WTC11 (cell line): Measurements from ENCODE around the gene GUCY1B1. TPM values are rescaled to one million over a fixed set of nuclear protein-coding genes. Genes with fewer than 3 reads are reported as not detected.

Source experiments
- ATAC-seq: fragments of 200-7000 bp; cut with Tn5 transposase; 2 replicates; pipeline ENCODE4 v1.10.0; 2021; ENCODE audit warnings: mild to moderate bottlenecking, moderate library complexity
- CTCF ChIA-PET: fragments of 300-600 bp; sonication (Branson Sonifier 250); formaldehyde crosslinking; loops from one replicate; lab custom pipeline; 2021; ENCODE audit warnings: antibody characterized with exemption; lab: Charles Lee
- POLR2A ChIA-PET: fragments of 350-600 bp; sonication (Branson Sonifier 250); formaldehyde crosslinking; loops from one replicate; lab custom pipeline; 2021; ENCODE audit warnings: antibody characterized with exemption; lab: Charles Lee
- DNase-seq: peaks from one replicate; pipeline ENCODE4 v3.0.0; 2021; ENCODE audit warnings: low spot score
- H3K27ac Mint-ChIP-seq: 2 replicates; pipeline ENCODE4 v1.8.0; 2021; ENCODE audit warnings: mixed read lengths
- H3K27me3 Mint-ChIP-seq: 2 replicates; pipeline ENCODE4 v1.8.0; 2021; ENCODE audit warnings: low read depth, mild to moderate bottlenecking, moderate library complexity, mixed read lengths
- H3K36me3 Mint-ChIP-seq: 2 replicates; pipeline ENCODE4 v1.8.0; 2021; ENCODE audit warnings: mixed read lengths
- H3K4me1 Mint-ChIP-seq: 2 replicates; pipeline ENCODE4 v1.8.0; 2022; ENCODE audit warnings: mixed read lengths
- H3K4me3 Mint-ChIP-seq: 2 replicates; pipeline ENCODE4 v1.8.0; 2021; ENCODE audit warnings: mild to moderate bottlenecking, moderate library complexity, mixed read lengths
- H3K9me3 Mint-ChIP-seq: 2 replicates; pipeline ENCODE4 v1.8.0; 2021; ENCODE audit warnings: mixed read lengths
- ATF2 ChIP-seq: sonication (generic); formaldehyde crosslinking; IDR thresholded peaks from 2 replicates; pipeline ENCODE4 v1.8.1; 2022; ENCODE audit warnings: low read depth, missing genetic modification reagents, borderline replicate concordance
- ELF4 ChIP-seq: sonication (generic); formaldehyde crosslinking; IDR thresholded peaks from 2 replicates; pipeline ENCODE4 v1.8.1; 2022; ENCODE audit warnings: low read depth, mild to moderate bottlenecking, moderate library complexity, missing genetic modification reagents
- ERG ChIP-seq: fragments of 250-450 bp; sonication (Bioruptor Pico); IDR thresholded peaks from 2 replicates; pipeline ENCODE4 v1.8.0; 2021; ENCODE audit warnings: mild to moderate bottlenecking
- ESRRA ChIP-seq: sonication (generic); formaldehyde crosslinking; IDR thresholded peaks from 2 replicates; pipeline ENCODE4 v1.8.1; 2022; ENCODE audit warnings: mild to moderate bottlenecking, missing genetic modification reagents, borderline replicate concordance
- ETV6 ChIP-seq: sonication (generic); formaldehyde crosslinking; IDR thresholded peaks from 2 replicates; pipeline ENCODE4 v1.8.1; 2022; ENCODE audit warnings: mild to moderate bottlenecking, missing genetic modification reagents
- FOXJ3 ChIP-seq: sonication (generic); formaldehyde crosslinking; IDR thresholded peaks from 2 replicates; pipeline ENCODE4 v1.9.0; 2021; ENCODE audit warnings: missing genetic modification reagents, mild to moderate bottlenecking, borderline replicate concordance
- IRF2 ChIP-seq: sonication (generic); formaldehyde crosslinking; IDR thresholded peaks from 2 replicates; pipeline ENCODE4 v1.8.0; 2022; ENCODE audit warnings: low read depth, missing genetic modification reagents, borderline replicate concordance
- JAZF1 ChIP-seq: fragments of 250-450 bp; sonication (Bioruptor Pico); IDR thresholded peaks from 2 replicates; pipeline ENCODE4 v1.9.0; 2021; ENCODE audit warnings: moderate library complexity, mild to moderate bottlenecking, inconsistent platforms
- JUN ChIP-seq: sonication (generic); formaldehyde crosslinking; IDR thresholded peaks from 2 replicates; pipeline ENCODE4 v1.8.0; 2023; ENCODE audit warnings: mild to moderate bottlenecking, missing genetic modification reagents
- NFATC4 ChIP-seq: fragments of 250-450 bp; sonication (Bioruptor Pico); IDR thresholded peaks from 2 replicates; pipeline ENCODE4 v1.9.0; 2021; ENCODE audit warnings: mild to moderate bottlenecking
- NFYB ChIP-seq: sonication (generic); formaldehyde crosslinking; conservative IDR thresholded peaks from 2 replicates; pipeline ENCODE4 v1.8.0; 2022; ENCODE audit warnings: low read depth, missing genetic modification reagents
- OVOL2 ChIP-seq: fragments of 250-450 bp; sonication (Bioruptor Pico); IDR thresholded peaks from 2 replicates; pipeline ENCODE4 v1.9.0; 2021; ENCODE audit warnings: mild to moderate bottlenecking, borderline replicate concordance
- PRDM15 ChIP-seq: sonication (generic); formaldehyde crosslinking; IDR thresholded peaks from 2 replicates; pipeline ENCODE4 v1.8.0; 2022; ENCODE audit warnings: missing genetic modification reagents
- SOX15 ChIP-seq: fragments of 250-450 bp; sonication (Bioruptor Pico); IDR thresholded peaks from 2 replicates; pipeline ENCODE4 v1.9.0; 2021; ENCODE audit warnings: mild to moderate bottlenecking
- SP1 ChIP-seq: sonication (generic); formaldehyde crosslinking; conservative IDR thresholded peaks from 2 replicates; pipeline ENCODE4 v1.8.1; 2022; ENCODE audit warnings: missing genetic modification reagents
- TEAD4 ChIP-seq: sonication (generic); formaldehyde crosslinking; IDR thresholded peaks from 2 replicates; pipeline ENCODE4 v1.8.0; 2022; ENCODE audit warnings: mild to moderate bottlenecking, missing genetic modification reagents
- ZBTB43 ChIP-seq: sonication (generic); formaldehyde crosslinking; IDR thresholded peaks from 2 replicates; pipeline ENCODE4 v1.8.1; 2023; ENCODE audit warnings: mild to moderate bottlenecking, missing genetic modification reagents
- ZNF416 ChIP-seq: fragments of 250-450 bp; sonication (Bioruptor Pico); IDR thresholded peaks from 2 replicates; pipeline ENCODE4 v1.9.0; 2021; ENCODE audit warnings: mild to moderate bottlenecking, inconsistent platforms
- total RNA-seq: library from RNA; stranded (reverse); gene quantifications from 3 replicates; pipeline ENCODE4 v1.2.3, GENCODE V29; 2021
- TF ChIP-seq, protein P1 (sequence below): fragments of 250-450 bp; sonication (Bioruptor Pico); IDR thresholded peaks from 2 replicates; pipeline ENCODE4 v1.9.0; 2021; ENCODE audit warnings: mild to moderate bottlenecking
- TF ChIP-seq, protein P2 (sequence below): sonication (generic); formaldehyde crosslinking; IDR thresholded peaks from 2 replicates; pipeline ENCODE4 v1.8.0; 2022; ENCODE audit warnings: mild to moderate bottlenecking, missing genetic modification reagents
- TF ChIP-seq, protein P3 (sequence below): fragments of 250-450 bp; sonication (Bioruptor Pico); IDR thresholded peaks from 2 replicates; pipeline ENCODE4 v1.9.0; 2021; ENCODE audit warnings: moderate library complexity, mild to moderate bottlenecking, inconsistent platforms, borderline replicate concordance
- TF ChIP-seq, protein P4 (sequence below): fragments of 250-450 bp; sonication (Bioruptor Pico); IDR thresholded peaks from 2 replicates; pipeline ENCODE4 v2.1.2; 2022; ENCODE audit warnings: mild to moderate bottlenecking, moderate library complexity
- TF ChIP-seq, protein P5 (sequence below): sonication (generic); formaldehyde crosslinking; IDR thresholded peaks from 2 replicates; pipeline ENCODE4 v1.8.1; 2023; ENCODE audit warnings: mild to moderate bottlenecking, missing genetic modification reagents, moderate library complexity

The GUCY1B1 gene
- total RNA-seq, 1 experiment from 2014 or later: 12.7 TPM

DNA sequence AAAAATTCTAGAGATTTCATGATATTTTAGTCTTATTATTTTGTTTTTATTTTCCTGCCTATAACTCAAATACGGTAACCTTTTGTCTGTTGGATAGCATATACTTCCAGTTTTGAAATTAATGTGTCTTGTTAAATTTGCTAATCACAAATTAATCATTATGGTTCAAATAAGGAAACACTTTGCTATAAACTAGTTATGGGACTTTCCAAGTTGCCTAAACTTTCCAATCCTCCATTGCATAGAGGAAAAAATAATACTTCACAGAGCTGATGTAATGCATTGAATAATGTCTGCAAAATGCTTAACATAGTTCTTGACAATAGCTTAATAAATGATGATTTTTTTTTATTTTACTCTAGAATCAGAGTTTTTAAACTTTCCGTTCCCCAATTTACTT is 4.7 kb downstream of the GUCY1B1 start:
- peaks cover 15% of the 10 kb centered on the region for H3K27me3 Mint-ChIP-seq
- H3K36me3 Mint-ChIP-seq: no peaks in the 10 kb centered on the region
- no peak overlapping the region for H3K4me3 Mint-ChIP-seq
- ChIA-PET CTCF (no interaction called here), POLR2A (no interaction called here)
- H3K4me1 Mint-ChIP-seq: peaks cover 21% of the 10 kb centered on the region
- no peak for TF ChIP-seq JAZF1 (CRISPR knock-in tag)
- no peak for TF ChIP-seq ZNF416 (CRISPR knock-in tag)
- TF ChIP-seq ETV6 (CRISPR knock-in tag): no peak
- no peak for TF ChIP-seq JUN (CRISPR knock-in tag)
- no peak for TF ChIP-seq OVOL2 (CRISPR knock-in tag)
- TF ChIP-seq PRDM15: no peak
- no peak for TF ChIP-seq IRF2 (CRISPR knock-in tag)
- H3K27ac Mint-ChIP-seq: no peak overlapping the region
- ATAC-seq (no peak), DNase-seq (no peak)
- H3K9me3 Mint-ChIP-seq: no peaks in the 10 kb centered on the region

DNA sequence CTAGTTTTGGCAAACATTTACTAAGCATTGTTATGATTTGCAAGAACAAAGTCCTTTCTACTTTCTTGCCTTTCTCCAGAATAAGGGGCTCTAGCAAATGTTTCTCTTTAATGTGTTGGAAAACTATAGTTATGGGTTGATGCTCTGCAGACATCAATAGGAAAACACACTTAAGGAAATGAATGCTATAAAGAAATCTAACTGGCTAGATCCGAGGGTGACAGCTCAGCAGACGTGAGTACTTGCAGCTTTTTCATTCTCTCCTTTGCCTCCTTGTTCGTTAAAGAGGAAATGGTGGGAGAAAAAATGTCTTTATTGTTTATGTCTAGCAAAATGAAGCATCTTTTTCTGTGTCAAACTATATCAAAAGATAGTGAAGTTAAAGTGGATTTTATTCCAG is 6.3 kb downstream of the GUCY1B1 start:
- Mint-ChIP-seq H3K36me3 (no peaks in the 10 kb centered on the region), H3K4me1 (peaks cover 31% of the 10 kb centered on the region), H3K27me3 (peaks cover 8% of the 10 kb centered on the region), H3K4me3 (no peak overlapping the region), H3K9me3 (no peaks in the 10 kb centered on the region), H3K27ac (no peak overlapping the region)
- DNase-seq (no peak), ATAC-seq (no peak)
- CTCF ChIA-PET: no interaction called here
- POLR2A ChIA-PET: no interaction called here
- TF ChIP-seq TEAD4 (CRISPR knock-in tag) (no peak), ATF2 (CRISPR knock-in tag) (no peak), SOX15 (CRISPR knock-in tag) (no peak), NFATC4 (no peak), ERG (CRISPR knock-in tag) (no peak), NFYB (no peak), FOXJ3 (CRISPR knock-in tag) (no peak), ESRRA (CRISPR knock-in tag) (no peak), ELF4 (no peak), ZBTB43 (no peak), SP1 (CRISPR knock-in tag) (no peak)
- TF ChIP-seq, protein P1, sequence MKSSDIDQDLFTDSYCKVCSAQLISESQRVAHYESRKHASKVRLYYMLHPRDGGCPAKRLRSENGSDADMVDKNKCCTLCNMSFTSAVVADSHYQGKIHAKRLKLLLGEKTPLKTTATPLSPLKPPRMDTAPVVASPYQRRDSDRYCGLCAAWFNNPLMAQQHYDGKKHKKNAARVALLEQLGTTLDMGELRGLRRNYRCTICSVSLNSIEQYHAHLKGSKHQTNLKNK (CRISPR knock-in tag): no peak
- TF ChIP-seq, protein P2, sequence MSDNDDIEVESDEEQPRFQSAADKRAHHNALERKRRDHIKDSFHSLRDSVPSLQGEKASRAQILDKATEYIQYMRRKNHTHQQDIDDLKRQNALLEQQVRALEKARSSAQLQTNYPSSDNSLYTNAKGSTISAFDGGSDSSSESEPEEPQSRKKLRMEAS: no peak
- TF ChIP-seq, protein P3, sequence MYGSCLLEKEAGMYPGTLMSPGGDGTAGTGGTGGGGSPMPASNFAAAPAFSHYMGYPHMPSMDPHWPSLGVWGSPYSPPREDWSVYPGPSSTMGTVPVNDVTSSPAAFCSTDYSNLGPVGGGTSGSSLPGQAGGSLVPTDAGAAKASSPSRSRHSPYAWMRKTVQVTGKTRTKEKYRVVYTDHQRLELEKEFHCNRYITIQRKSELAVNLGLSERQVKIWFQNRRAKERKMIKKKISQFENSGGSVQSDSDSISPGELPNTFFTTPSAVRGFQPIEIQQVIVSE (CRISPR knock-in tag): no peak
- TF ChIP-seq, protein P4, sequence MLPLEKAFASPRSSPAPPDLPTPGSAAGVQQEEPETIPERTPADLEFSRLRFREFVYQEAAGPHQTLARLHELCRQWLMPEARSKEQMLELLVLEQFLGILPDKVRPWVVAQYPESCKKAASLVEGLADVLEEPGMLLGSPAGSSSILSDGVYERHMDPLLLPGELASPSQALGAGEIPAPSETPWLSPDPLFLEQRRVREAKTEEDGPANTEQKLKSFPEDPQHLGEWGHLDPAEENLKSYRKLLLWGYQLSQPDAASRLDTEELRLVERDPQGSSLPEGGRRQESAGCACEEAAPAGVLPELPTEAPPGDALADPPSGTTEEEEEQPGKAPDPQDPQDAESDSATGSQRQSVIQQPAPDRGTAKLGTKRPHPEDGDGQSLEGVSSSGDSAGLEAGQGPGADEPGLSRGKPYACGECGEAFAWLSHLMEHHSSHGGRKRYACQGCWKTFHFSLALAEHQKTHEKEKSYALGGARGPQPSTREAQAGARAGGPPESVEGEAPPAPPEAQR (CRISPR knock-in tag): no peak
- TF ChIP-seq, protein P5, sequence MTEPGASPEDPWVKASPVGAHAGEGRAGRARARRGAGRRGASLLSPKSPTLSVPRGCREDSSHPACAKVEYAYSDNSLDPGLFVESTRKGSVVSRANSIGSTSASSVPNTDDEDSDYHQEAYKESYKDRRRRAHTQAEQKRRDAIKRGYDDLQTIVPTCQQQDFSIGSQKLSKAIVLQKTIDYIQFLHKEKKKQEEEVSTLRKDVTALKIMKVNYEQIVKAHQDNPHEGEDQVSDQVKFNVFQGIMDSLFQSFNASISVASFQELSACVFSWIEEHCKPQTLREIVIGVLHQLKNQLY (CRISPR knock-in tag): no peak
